Endothelial cell of umbilical vein (primary cell): ENCODE results near the gene BCL11B.

ENCODE experiments used
- CTCF ChIP-seq, 2 donors: IDR thresholded peaks; 1 replicate in 1 of 2; 2 replicates in 1 of 2; pipeline ENCODE4 v1.5.1; 2011; ENCODE audit warnings: low read length in 2 of 2, mild to moderate bottlenecking in 2 of 2, moderate library complexity in 2 of 2, control low read depth in 1 of 2, inconsistent platforms in 1 of 2, low read depth in 1 of 2; ENCODE audit not compliant: insufficient read depth in 1 of 2; ENCODE audit errors: extremely low read depth in 1 of 2
- EZH2 ChIP-seq: IDR thresholded peaks from 2 replicates; pipeline ENCODE4 v1.6.1; 2012; ENCODE audit warnings: borderline replicate concordance, low read depth, mild to moderate bottlenecking, moderate library complexity, low read length, inconsistent platforms; ENCODE audit not compliant: severe bottlenecking
- MAX ChIP-seq: IDR thresholded peaks from 2 replicates; pipeline ENCODE4 v1.6.1; 2011; ENCODE audit not compliant: insufficient read depth, insufficient read length
- MYC ChIP-seq: IDR thresholded peaks from one replicate; pipeline ENCODE4 v1.6.1; 2011; ENCODE audit warnings: mild to moderate bottlenecking, low read depth, low read length
- POLR2A ChIP-seq: IDR thresholded peaks from 2 replicates; pipeline ENCODE4 v1.6.1; 2012; ENCODE audit warnings: low read depth, mild to moderate bottlenecking, control low read depth, low read length

- TF ChIP-seq EZH2 (no peak), CTCF (IDR thresholded peaks at IDR 0.05; ENCODE audit: extremely low read depth in 1 of 2, insufficient read depth in 1 of 2, low read depth in 1 of 2, low read length in 2 of 2) (no peak), MAX (no peak), POLR2A (no peak), MYC (no peak)
Measured at GRCh38 chr14:99143793-99144192, 128.2 kb downstream of the BCL11B start.
